ENCODE data around the gene HPD. TPM values are rescaled to one million over a fixed set of nuclear protein-coding genes. Genes with fewer than 3 reads are reported as not detected.
A peak's percentile ranks its signal among the peaks of the same experiment; 100 is the strongest.

Gene HPD
- total and polyA plus RNA-seq, 2 of the 4 experiments (the other 2 are of a cell fraction): 0.15 to 0.18 TPM

DNA sequence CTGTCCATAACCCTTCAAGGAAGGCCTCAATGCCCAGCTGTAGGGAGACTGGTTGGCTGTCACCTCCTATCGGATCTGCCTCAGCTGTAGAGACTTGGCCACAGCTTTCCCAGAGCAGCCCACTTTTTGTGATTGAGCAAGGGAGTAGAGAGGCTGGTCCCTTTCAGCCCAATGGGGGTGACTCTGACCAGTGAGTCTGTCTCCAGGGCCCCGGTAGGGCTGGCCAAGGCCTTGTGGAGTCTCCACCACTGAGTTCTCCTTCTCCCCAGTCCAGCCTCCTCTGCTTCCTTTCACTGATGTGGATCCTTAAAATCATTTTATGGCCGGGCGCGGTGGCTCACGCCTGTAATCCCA is 14.5 kb upstream of the HPD start:
- TF ChIP-seq, protein P1, sequence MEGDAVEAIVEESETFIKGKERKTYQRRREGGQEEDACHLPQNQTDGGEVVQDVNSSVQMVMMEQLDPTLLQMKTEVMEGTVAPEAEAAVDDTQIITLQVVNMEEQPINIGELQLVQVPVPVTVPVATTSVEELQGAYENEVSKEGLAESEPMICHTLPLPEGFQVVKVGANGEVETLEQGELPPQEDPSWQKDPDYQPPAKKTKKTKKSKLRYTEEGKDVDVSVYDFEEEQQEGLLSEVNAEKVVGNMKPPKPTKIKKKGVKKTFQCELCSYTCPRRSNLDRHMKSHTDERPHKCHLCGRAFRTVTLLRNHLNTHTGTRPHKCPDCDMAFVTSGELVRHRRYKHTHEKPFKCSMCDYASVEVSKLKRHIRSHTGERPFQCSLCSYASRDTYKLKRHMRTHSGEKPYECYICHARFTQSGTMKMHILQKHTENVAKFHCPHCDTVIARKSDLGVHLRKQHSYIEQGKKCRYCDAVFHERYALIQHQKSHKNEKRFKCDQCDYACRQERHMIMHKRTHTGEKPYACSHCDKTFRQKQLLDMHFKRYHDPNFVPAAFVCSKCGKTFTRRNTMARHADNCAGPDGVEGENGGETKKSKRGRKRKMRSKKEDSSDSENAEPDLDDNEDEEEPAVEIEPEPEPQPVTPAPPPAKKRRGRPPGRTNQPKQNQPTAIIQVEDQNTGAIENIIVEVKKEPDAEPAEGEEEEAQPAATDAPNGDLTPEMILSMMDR (conservative IDR thresholded peaks at IDR 0.05; ENCODE audit: low read depth, low read length): no peak
- TF ChIP-seq CHD1 (IDR thresholded peaks at IDR 0.05; ENCODE audit: low read depth, low read length): no peak
- no peak for TF ChIP-seq RCOR1 (IDR thresholded peaks at IDR 0.05; ENCODE audit: insufficient replicate concordance, low read length)
- TF ChIP-seq POLR2A (IDR thresholded peaks at IDR 0.05; ENCODE audit: low read depth, low read length): no peak
- TF ChIP-seq RFX5 (IDR thresholded peaks at IDR 0.05; ENCODE audit: low read depth, low read length): no peak
- TF ChIP-seq RAD21 (IDR thresholded peaks at IDR 0.05; ENCODE audit: low read length): no peak
- TF ChIP-seq SMC3 (IDR thresholded peaks at IDR 0.05; ENCODE audit: low read depth, low read length): no peak
- no peak for TF ChIP-seq MAFK (IDR thresholded peaks at IDR 0.05; ENCODE audit: low read depth, low read length)
- TF ChIP-seq, protein P2, sequence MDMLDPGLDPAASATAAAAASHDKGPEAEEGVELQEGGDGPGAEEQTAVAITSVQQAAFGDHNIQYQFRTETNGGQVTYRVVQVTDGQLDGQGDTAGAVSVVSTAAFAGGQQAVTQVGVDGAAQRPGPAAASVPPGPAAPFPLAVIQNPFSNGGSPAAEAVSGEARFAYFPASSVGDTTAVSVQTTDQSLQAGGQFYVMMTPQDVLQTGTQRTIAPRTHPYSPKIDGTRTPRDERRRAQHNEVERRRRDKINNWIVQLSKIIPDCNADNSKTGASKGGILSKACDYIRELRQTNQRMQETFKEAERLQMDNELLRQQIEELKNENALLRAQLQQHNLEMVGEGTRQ (IDR thresholded peaks at IDR 0.05; ENCODE audit: low read depth, low read length): no peak
- TF ChIP-seq FOS (IDR thresholded peaks at IDR 0.05; ENCODE audit: low read depth, low read length): no peak
- no peak for TF ChIP-seq MAZ (IDR thresholded peaks at IDR 0.05; ENCODE audit: borderline replicate concordance, low read depth, low read length)
- TF ChIP-seq, protein P3, sequence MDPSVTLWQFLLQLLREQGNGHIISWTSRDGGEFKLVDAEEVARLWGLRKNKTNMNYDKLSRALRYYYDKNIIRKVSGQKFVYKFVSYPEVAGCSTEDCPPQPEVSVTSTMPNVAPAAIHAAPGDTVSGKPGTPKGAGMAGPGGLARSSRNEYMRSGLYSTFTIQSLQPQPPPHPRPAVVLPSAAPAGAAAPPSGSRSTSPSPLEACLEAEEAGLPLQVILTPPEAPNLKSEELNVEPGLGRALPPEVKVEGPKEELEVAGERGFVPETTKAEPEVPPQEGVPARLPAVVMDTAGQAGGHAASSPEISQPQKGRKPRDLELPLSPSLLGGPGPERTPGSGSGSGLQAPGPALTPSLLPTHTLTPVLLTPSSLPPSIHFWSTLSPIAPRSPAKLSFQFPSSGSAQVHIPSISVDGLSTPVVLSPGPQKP (IDR thresholded peaks at IDR 0.05; ENCODE audit: borderline replicate concordance, low read depth, low read length): no peak
- TF ChIP-seq MXI1 (IDR thresholded peaks at IDR 0.05; ENCODE audit: borderline replicate concordance, low read depth, low read length): no peak
- TF ChIP-seq NFE2L2 (IDR thresholded peaks at IDR 0.05; ENCODE audit: low read depth, low read length): no peak
- TF ChIP-seq BHLHE40 (IDR thresholded peaks at IDR 0.05; ENCODE audit: low read depth, low read length): no peak
- TF ChIP-seq CEBPB (IDR thresholded peaks at IDR 0.05; ENCODE audit: low read depth, low read length): no peak
- no peak for DNase-seq
- peak overlapping the region; percentile 94; the same call in 1 of the 2 replicates for H3K27ac ChIP-seq (ENCODE audit: insufficient read depth, low read length)
- ATAC-seq (ENCODE audit: low read depth): peak; percentile 18
- peak overlapping the region; percentile 76 for H2BK5ac ChIP-seq (ENCODE audit: low read depth, low read length, poor library complexity, severe bottlenecking)
- peak overlapping the region; percentile 77 for H4K5ac ChIP-seq (ENCODE audit: low read depth, low read length)
- H4K91ac ChIP-seq (ENCODE audit: insufficient read depth, low read depth, low read length): no peak overlapping the region
- in situ Hi-C loops (cut with MboI; ENCODE audit: low sequenced_read_pairs): no loop called here
- BruUV-seq (replicated peaks): no TSS peak
- H4K20me1 ChIP-seq (ENCODE audit: insufficient read depth, low read length): peaks cover 6% of the 10 kb centered on the region
- peak overlapping the region; percentile 68 for H3K4ac ChIP-seq (ENCODE audit: low read depth, low read length)
- ChIA-PET CTCF (interaction anchor here (0.5 to 1.4 kb wide), 5 partner anchors 11 to 79 kb away, joined by 3 to 6 read pairs (median 4); partner anchors contain the start of genes HPD and PSMD9), POLR2A (ENCODE audit: unreplicated experiment) (interaction anchor here (1.5 kb wide), 1 partner anchor 16 kb away, joined by 5 read pairs; the partner anchor contains the start of gene PSMD9)
- H3K4me3 ChIP-seq (ENCODE audit: insufficient read depth, low read depth, low read length): no peak overlapping the region
- peaks cover 4% of the 10 kb centered on the region for H3K4me1 ChIP-seq (ENCODE audit: control insufficient read depth, insufficient read depth, low read length)
- H3K4me2 ChIP-seq (ENCODE audit: low read depth, low read length): peak overlapping the region; percentile 47
- H3K56ac ChIP-seq (ENCODE audit: extremely low read depth, insufficient read depth, low read length): peak overlapping the region; percentile 5; the same call in 1 of the 2 replicates
- no peaks in the 10 kb centered on the region for H3K36me3 ChIP-seq (ENCODE audit: control insufficient read depth, insufficient read depth, low read length)
- peak overlapping the region; percentile 84 for H3K23ac ChIP-seq (ENCODE audit: low read depth, low read length)
- H3K9me1 ChIP-seq (ENCODE audit: insufficient read depth, low read length): peaks cover 11% of the 10 kb centered on the region; the same call in 1 of the 2 replicates
- H3K9ac ChIP-seq (ENCODE audit: low read depth, low read length): peak overlapping the region; percentile 50; the same call in 1 of the 2 replicates
- H2BK20ac ChIP-seq (ENCODE audit: low read depth, low read length): peak overlapping the region; percentile 21
- no peaks in the 10 kb centered on the region for H3K9me3 ChIP-seq (ENCODE audit: control insufficient read depth, insufficient read depth, low read length)
- H2AK9ac ChIP-seq (replicated peaks; ENCODE audit: low read depth, low read length, poor library complexity): peak overlapping the region; percentile 47
- peak overlapping the region; percentile 78 for H2AFZ ChIP-seq (replicated peaks; ENCODE audit: low read length, poor library complexity)
- H3K14ac ChIP-seq (replicated peaks; ENCODE audit: low read depth, low read length): 0 out of 2 replicates have a peak overlapping the region, but pooled peaks have one; percentile 64
- H2AK5ac ChIP-seq (ENCODE audit: low read depth, low read length): peak overlapping the region; percentile 71; the same call in 1 of the 2 replicates
- WGBS, 2 experiments (ENCODE audit: extremely low coverage in 2 of 2, insufficient read length in 1 of 2): 87% methylated on average over 3 of the region's 6 CpGs; no CpG with 5 or more reads in 1 of the 2 experiments
- no peaks in the 10 kb centered on the region for H3K79me1 ChIP-seq (ENCODE audit: low read depth in 1 of 2, low read length in 2 of 2)
- no peaks in the 10 kb centered on the region for H3K27me3 ChIP-seq (ENCODE audit: control insufficient read depth, insufficient read depth, low read length)
- peak overlapping the region; percentile 8; the same call in 1 of the 2 replicates for H3K18ac ChIP-seq (ENCODE audit: low read depth, low read length)
- H4K8ac ChIP-seq (ENCODE audit: low read depth in 2 of 2, low read length in 2 of 2): peak overlapping the region in 1 of 2 experiments; percentile 84; a peak in 2 of 4 replicates
- peak overlapping the region; percentile 86 for H2BK120ac ChIP-seq (ENCODE audit: low read depth, low read length)
- intact Hi-C loops (cut with micrococcal nuclease): loop anchor here (5.0 kb wide), 1 partner anchor 36 kb away; no protein-coding TSS in a partner anchor
- no peak overlapping the region for H2BK15ac ChIP-seq (ENCODE audit: low read depth, low read length)
- dilution Hi-C loops (cut with HindIII; ENCODE audit: low sequenced_read_pairs, unreplicated experiment): no loop called here
